Heart left ventricle (tissue), 13 donors: ENCODE data around the gene CDC26.

ENCODE experiments used
- POLR2A ChIP-seq, 2 donors: fragments of 450-650 bp; IDR thresholded peaks; one replicate each; pipeline ENCODE4 v1.6.1; 2017; ENCODE audit warnings: antibody characterized with exemption in 2 of 2, mild to moderate bottlenecking in 2 of 2, moderate library complexity in 2 of 2
- TF ChIP-seq, protein P1 (sequence below), 12 donors: fragments of 200-600 bp; sonication (generic) in 4 of 12; IDR thresholded peaks; one replicate each; pipeline versions ENCODE4 v1.5.0 to v1.8.0; 2018 to 2022; ENCODE audit warnings: antibody characterized with exemption in 12 of 12, mild to moderate bottlenecking in 5 of 12
- donor health status: ischemic (EF 13 %, LVEDD 7.1; RV severe dilation, severe dysfunction).
- donor health status: DM: no; HTN: yes; CAD: no.
- donor health status: DM: no; HTN: no; CAD: no.
- donor health status: ischemic (EF 25% LVEDD 6.9; RV normal size, moderate dysfunction).
- donor health status: ischemic (EF 25% LVEDD 5.7; RV mildly dilated, moderate dysfunction).
- donor health status: ischemic (EF 35%, LVEDD 5.7; RV mildly dilated, moderate dysfunction).
- donor health status: nonischemic (EF 11% LVEDD 7.7; RV severe dilation, severe dysfunction).
- donor health status: DM: yes; HTN: yes; CAD: no.
- donor health status: PGD.
- donor health status: ischemic (EF 29% LVEDD 5.4; RV normal size, mild dysfunction).
- donor health status: nonischemic (EF 23%, LVEDD 6.1; RV moderate dilation, normal function).

DNA sequence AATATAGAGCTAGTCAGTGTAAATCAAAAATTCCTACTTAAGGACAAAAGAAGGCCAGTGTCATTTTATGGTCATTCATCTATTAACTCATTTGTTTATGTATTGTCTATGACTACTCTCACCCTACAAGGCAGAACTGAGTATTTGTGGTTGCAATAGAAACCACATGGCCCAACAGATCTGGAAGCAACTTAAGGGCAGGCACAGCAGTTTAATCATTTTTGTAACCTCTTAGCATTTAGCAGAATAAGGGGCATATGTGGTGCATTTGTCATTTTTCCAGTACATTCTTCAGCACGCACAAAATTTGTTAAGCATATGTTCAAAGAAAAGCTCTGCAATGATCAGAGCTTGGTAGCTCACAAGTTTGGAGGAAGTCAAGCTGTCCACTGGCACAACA lies 55.4 kb downstream of the CDC26 start:
- TF ChIP-seq, protein P1, sequence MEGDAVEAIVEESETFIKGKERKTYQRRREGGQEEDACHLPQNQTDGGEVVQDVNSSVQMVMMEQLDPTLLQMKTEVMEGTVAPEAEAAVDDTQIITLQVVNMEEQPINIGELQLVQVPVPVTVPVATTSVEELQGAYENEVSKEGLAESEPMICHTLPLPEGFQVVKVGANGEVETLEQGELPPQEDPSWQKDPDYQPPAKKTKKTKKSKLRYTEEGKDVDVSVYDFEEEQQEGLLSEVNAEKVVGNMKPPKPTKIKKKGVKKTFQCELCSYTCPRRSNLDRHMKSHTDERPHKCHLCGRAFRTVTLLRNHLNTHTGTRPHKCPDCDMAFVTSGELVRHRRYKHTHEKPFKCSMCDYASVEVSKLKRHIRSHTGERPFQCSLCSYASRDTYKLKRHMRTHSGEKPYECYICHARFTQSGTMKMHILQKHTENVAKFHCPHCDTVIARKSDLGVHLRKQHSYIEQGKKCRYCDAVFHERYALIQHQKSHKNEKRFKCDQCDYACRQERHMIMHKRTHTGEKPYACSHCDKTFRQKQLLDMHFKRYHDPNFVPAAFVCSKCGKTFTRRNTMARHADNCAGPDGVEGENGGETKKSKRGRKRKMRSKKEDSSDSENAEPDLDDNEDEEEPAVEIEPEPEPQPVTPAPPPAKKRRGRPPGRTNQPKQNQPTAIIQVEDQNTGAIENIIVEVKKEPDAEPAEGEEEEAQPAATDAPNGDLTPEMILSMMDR (IDR thresholded peaks at IDR 0.05), result no peak
- TF ChIP-seq POLR2A (IDR thresholded peaks at IDR 0.05), result no peak
